ENCODE data around the gene HELZ.

The HELZ gene

DNA sequence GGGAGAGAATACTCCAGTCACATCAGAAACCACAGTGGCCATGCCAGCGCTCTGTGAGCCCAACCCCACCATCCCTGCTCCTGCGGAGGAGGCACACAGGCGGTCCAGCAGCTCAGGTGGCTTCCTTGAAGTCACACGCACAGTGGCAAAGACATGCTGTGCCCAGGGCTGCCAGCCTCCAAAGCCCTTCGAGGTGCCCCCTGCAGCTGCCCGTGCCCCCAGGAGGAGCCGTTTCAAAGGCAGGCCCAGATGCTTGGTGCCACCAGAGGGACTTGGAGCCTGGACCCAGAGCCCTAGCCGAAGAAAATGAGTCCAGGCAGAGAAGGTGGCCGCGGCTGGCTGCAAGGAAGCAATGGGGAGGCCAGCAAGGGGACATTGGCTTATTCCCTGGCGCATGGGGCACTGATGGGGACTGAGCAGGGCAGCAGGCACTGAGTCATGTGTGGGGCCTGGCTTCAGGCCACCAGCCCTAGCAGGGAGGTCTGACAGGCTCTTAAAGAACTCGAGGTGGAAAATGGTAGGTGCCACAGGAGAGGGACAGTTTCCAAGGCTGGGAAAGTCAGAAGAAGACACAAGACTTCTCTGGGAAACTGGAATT lies 217.9 kb downstream of the HELZ start:
- Histone ChIP-seq H3K27me3 (ENCODE audit: insufficient read depth, low read length) (no peaks in the 10 kb centered on the region; the same call in 1 of the 2 replicates), H3K4me1 (ENCODE audit: control insufficient read depth, insufficient read depth, low read length, unreplicated experiment) (no peaks in the 10 kb centered on the region), H3K36me3 (ENCODE audit: insufficient read depth, low read length) (no peaks in the 10 kb centered on the region), H3K79me2 (ENCODE audit: control insufficient read depth, insufficient read depth, low read length, unreplicated experiment) (no peaks in the 10 kb centered on the region), H3K4me3 (ENCODE audit: low read depth, low read length) (no peak overlapping the region), H2AFZ (ENCODE audit: low read length, unreplicated experiment) (no peak overlapping the region), H3K27ac (ENCODE audit: low read depth, low read length) (no peak overlapping the region)

DNA sequence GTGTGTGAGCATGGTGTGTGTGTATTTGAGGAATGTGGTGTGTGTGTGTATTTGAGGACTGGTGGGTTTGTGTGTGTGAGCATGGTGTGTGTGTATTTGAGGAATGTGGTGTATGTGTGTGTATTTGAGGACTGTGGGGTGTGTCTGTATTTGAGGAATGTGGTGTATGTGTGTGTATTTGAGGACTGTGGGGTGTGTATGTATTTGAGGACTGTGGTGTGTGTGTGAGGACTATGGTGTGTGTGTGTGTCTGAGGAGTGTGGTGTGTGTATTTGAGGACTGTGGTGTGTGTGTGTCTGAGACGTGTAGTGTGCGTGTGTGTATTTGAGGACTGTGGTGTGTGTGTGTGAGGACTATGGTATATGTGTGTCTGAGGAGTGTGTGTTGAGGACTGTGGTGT lies 218.7 kb downstream of the HELZ start:
- no peak overlapping the region for H3K4me3 ChIP-seq (ENCODE audit: low read depth, low read length)
- no peak overlapping the region for H3K27ac ChIP-seq (ENCODE audit: low read depth, low read length)
- H3K36me3 ChIP-seq (ENCODE audit: insufficient read depth, low read length): no peaks in the 10 kb centered on the region

DNA sequence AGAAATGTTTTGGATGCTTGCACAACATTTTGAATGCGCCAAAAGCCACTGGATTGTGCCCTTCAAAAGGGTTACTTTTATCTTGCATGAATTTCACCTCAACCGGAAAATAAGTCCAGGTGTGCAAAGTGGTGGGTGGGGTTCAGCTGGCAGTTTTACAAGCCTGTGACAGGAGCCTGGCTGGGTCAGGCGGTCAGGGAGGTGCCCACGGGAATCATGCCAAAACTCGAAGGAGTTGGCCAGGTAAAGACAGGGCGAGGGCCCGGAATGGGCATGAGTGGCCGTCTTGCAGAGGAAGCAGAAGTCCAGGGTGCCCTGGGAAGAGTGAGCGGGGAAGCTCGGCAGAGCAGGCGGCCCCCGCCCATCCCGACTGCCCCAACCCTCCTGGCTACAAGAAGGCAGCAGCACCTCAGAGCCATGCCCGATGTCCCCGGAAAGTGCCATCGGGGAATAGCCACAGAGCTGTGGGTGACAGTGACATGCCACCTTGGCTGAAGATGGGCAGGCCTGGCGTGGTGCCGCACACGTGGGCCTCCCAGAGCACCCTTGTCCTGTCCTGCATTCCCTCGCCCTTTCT lies 219.7 kb downstream of the HELZ start:
- H3K79me2 ChIP-seq (ENCODE audit: control insufficient read depth, insufficient read depth, low read length, unreplicated experiment): no peaks in the 10 kb centered on the region
- H3K27ac ChIP-seq (ENCODE audit: low read depth, low read length): no peak overlapping the region
- H3K4me3 ChIP-seq (ENCODE audit: low read depth, low read length): no peak overlapping the region
- no peaks in the 10 kb centered on the region for H3K4me1 ChIP-seq (ENCODE audit: control insufficient read depth, insufficient read depth, low read length, unreplicated experiment)
- no peaks in the 10 kb centered on the region; the same call in 1 of the 2 replicates for H3K27me3 ChIP-seq (ENCODE audit: insufficient read depth, low read length)
- H2AFZ ChIP-seq (ENCODE audit: low read length, unreplicated experiment): no peak overlapping the region
- no peaks in the 10 kb centered on the region for H3K36me3 ChIP-seq (ENCODE audit: insufficient read depth, low read length)

More for the DNA sequence above, 218.7 kb downstream of the HELZ start:
- H2AFZ ChIP-seq (ENCODE audit: low read length, unreplicated experiment): no peak overlapping the region
- no peaks in the 10 kb centered on the region; the same call in 1 of the 2 replicates for H3K27me3 ChIP-seq (ENCODE audit: insufficient read depth, low read length)
- H3K4me1 ChIP-seq (ENCODE audit: control insufficient read depth, insufficient read depth, low read length, unreplicated experiment): no peaks in the 10 kb centered on the region
- H3K79me2 ChIP-seq (ENCODE audit: control insufficient read depth, insufficient read depth, low read length, unreplicated experiment): no peaks in the 10 kb centered on the region

DNA sequence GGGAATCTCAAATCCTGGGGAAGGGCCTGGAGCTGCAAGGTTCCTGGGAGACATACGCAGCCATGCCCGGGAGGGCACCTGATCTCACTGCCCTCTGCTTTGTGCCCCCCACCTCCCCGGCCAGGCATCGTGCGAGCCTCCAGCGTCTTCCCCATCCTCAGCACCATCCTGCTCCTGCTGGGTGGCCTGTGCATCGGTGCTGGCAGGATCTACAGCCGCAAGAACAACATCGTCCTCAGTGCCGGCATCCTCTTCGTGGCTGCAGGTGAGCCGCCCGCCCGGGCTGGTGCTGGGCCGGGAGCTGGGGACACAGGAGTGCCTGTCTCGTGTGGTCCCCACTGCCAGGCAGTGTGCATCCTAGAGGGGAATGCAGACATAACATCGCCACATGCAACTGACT lies 220.3 kb downstream of the HELZ start:
- Histone ChIP-seq H3K27me3 (ENCODE audit: insufficient read depth, low read length) (peaks cover under 1% of the 10 kb centered on the region; the same call in 1 of the 2 replicates), H3K79me2 (ENCODE audit: control insufficient read depth, insufficient read depth, low read length, unreplicated experiment) (no peaks in the 10 kb centered on the region), H3K36me3 (ENCODE audit: insufficient read depth, low read length) (no peaks in the 10 kb centered on the region), H3K27ac (ENCODE audit: low read depth, low read length) (no peak overlapping the region), H3K4me3 (ENCODE audit: low read depth, low read length) (no peak overlapping the region), H3K4me1 (ENCODE audit: control insufficient read depth, insufficient read depth, low read length, unreplicated experiment) (no peaks in the 10 kb centered on the region), H2AFZ (ENCODE audit: low read length, unreplicated experiment) (no peak overlapping the region)

DNA sequence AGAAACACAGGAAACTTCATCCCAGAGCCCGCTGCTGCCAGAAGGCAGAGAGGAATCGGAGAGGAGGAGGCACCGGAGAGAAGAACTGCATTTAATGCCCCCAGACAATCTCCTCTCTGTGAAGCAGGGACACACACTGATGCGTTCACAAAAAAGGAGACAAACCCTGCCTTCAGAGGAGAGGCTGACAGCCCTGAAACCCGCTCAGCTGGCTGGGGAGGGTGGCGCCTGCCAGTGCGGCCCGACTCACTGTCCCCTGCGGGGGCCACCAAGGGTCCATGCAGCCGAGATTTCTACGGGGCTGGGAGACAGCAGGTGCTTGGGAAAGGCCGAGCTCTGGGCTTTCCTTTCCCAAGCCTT lies 222.6 kb downstream of the HELZ start:
- Histone ChIP-seq H3K27ac (ENCODE audit: low read depth, low read length) (no peak overlapping the region), H3K4me3 (ENCODE audit: low read depth, low read length) (no peak overlapping the region), H3K27me3 (ENCODE audit: insufficient read depth, low read length) (peaks cover 7% of the 10 kb centered on the region; the same call in 1 of the 2 replicates), H3K36me3 (ENCODE audit: insufficient read depth, low read length) (no peaks in the 10 kb centered on the region), H3K4me1 (ENCODE audit: control insufficient read depth, insufficient read depth, low read length, unreplicated experiment) (no peaks in the 10 kb centered on the region), H3K79me2 (ENCODE audit: control insufficient read depth, insufficient read depth, low read length, unreplicated experiment) (no peaks in the 10 kb centered on the region), H2AFZ (ENCODE audit: low read length, unreplicated experiment) (no peak overlapping the region)

DNA sequence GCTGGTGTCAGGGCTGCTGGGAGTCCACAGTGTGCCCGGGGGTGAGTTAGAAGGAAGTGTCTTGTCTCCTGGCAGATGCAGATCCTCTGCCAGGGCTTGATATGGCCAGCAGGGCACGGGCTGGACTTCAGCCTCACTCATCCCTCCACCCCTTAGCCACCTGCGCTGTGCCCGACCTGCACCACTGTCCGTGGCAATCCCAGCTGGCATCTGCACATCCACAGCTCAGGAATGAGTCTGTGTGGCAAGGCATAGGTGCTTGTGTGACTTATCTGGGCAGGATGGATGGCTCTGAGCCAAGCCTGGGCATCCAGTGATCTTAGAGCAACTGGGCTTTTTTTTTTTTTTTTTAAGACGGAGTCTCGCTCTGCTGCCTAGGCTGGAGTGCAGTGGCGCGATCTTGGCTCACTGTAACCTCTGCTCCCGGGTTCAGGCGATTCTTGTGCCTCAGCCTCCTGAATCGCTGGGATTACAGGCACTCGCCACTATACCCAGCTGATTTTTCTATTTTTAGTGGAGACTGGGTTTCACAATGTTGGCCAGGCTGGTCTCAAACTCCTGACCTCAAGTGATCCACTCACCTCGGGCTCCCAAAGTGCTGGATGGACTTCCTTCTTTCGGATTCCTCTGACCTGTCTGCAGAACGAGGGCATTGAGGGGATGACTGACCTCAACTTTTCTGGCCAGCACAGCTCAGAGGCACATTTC lies 223.1 kb downstream of the HELZ start:
- Histone ChIP-seq H3K27ac (ENCODE audit: low read depth, low read length) (no peak overlapping the region), H3K27me3 (ENCODE audit: insufficient read depth, low read length) (peaks cover 9% of the 10 kb centered on the region; the same call in 1 of the 2 replicates), H3K4me1 (ENCODE audit: control insufficient read depth, insufficient read depth, low read length, unreplicated experiment) (no peaks in the 10 kb centered on the region), H3K36me3 (ENCODE audit: insufficient read depth, low read length) (no peaks in the 10 kb centered on the region), H3K79me2 (ENCODE audit: control insufficient read depth, insufficient read depth, low read length, unreplicated experiment) (no peaks in the 10 kb centered on the region), H2AFZ (ENCODE audit: low read length, unreplicated experiment) (no peak overlapping the region), H3K4me3 (ENCODE audit: low read depth, low read length) (no peak overlapping the region)

DNA sequence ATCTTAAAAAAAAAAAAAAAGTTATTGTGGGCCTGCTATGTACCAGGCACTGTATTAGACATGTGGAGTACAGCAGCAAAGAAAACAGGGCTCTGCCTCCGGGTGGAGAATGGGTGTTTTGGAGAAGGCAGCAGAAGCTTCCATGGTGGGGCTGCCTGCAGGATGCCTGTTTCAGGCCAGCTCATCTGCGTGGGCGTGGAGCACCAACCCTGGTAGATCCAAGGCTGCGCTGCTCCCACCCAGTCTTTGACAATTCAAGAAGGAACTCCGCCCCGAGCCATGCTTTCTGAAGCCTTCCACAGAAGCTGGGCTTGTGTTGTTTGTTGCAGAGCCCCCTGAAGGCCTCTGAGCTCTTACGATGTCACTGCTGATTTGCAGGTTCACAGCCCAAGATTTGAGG lies 223.8 kb downstream of the HELZ start:
- no peaks in the 10 kb centered on the region for H3K4me1 ChIP-seq (ENCODE audit: control insufficient read depth, insufficient read depth, low read length, unreplicated experiment)
- no peaks in the 10 kb centered on the region for H3K79me2 ChIP-seq (ENCODE audit: control insufficient read depth, insufficient read depth, low read length, unreplicated experiment)
- H3K36me3 ChIP-seq (ENCODE audit: insufficient read depth, low read length): no peaks in the 10 kb centered on the region
- no peak overlapping the region for H3K27ac ChIP-seq (ENCODE audit: low read depth, low read length)
- H2AFZ ChIP-seq (ENCODE audit: low read length, unreplicated experiment): no peak overlapping the region
- H3K27me3 ChIP-seq (ENCODE audit: insufficient read depth, low read length): peaks cover 16% of the 10 kb centered on the region; the same call in 1 of the 2 replicates
- H3K4me3 ChIP-seq (ENCODE audit: low read depth, low read length): no peak overlapping the region
